Endodermal cell (in vitro differentiated cells): ENCODE results near the gene FNDC3A. TPM values are rescaled to one million over a fixed set of nuclear protein-coding genes. Genes with fewer than 3 reads are reported as not detected.
A peak's percentile ranks its signal among the peaks of the same experiment; 100 is the strongest.

Experiments
- DNase-seq: peaks from one replicate; pipeline ENCODE4 v3.0.0-alpha.2; 2017
- H3K27ac ChIP-seq: 2 replicates; pipeline ENCODE4 v1.5.1; 2013; ENCODE audit warnings: mild to moderate bottlenecking, low read depth, low read length, moderate library complexity
- H3K27me3 ChIP-seq: 2 replicates; pipeline ENCODE4 v1.6.1; 2013; ENCODE audit warnings: mild to moderate bottlenecking, low read length, moderate library complexity; ENCODE audit not compliant: insufficient read depth, control insufficient read depth, poor library complexity, severe bottlenecking
- H3K36me3 ChIP-seq: 2 replicates; pipeline ENCODE4 v1.7.0; 2013; ENCODE audit warnings: mild to moderate bottlenecking, low read length, moderate library complexity; ENCODE audit not compliant: control insufficient read depth, insufficient read depth
- H3K4me1 ChIP-seq: one replicate; pipeline ENCODE4 v1.7.0; 2013; ENCODE audit warnings: low read length; ENCODE audit not compliant: control insufficient read depth, insufficient read depth
- H3K4me3 ChIP-seq: 2 replicates; pipeline ENCODE4 v1.5.1; 2013; ENCODE audit warnings: mild to moderate bottlenecking, low read length, moderate library complexity
- H3K9ac ChIP-seq: 2 replicates; pipeline ENCODE4 v1.6.1; 2013; ENCODE audit warnings: mild to moderate bottlenecking, low read length, moderate library complexity; ENCODE audit not compliant: poor library complexity, severe bottlenecking; ENCODE audit errors: extremely low read depth
- H3K9me3 ChIP-seq: 2 replicates; pipeline ENCODE4 v1.6.1; 2013; ENCODE audit warnings: mild to moderate bottlenecking, low read length, moderate library complexity; ENCODE audit not compliant: control insufficient read depth
- H3K27ac Mint-ChIP-seq: 2 replicates; pipeline ENCODE4 v1.8.0; 2020; ENCODE audit warnings: mixed read lengths
- H3K27me3 Mint-ChIP-seq: 2 replicates; pipeline ENCODE4 v1.8.0; 2021; ENCODE audit warnings: mild to moderate bottlenecking, mixed read lengths; ENCODE audit not compliant: insufficient read depth
- H3K36me3 Mint-ChIP-seq: 2 replicates; pipeline ENCODE4 v1.8.0; 2020; ENCODE audit warnings: low read depth, mixed read lengths
- H3K4me1 Mint-ChIP-seq: 2 replicates; pipeline ENCODE4 v1.8.0; 2020; ENCODE audit warnings: mixed read lengths
- H3K4me3 Mint-ChIP-seq: 2 replicates; pipeline ENCODE4 v1.8.0; 2020; ENCODE audit warnings: mild to moderate bottlenecking, moderate library complexity, mixed read lengths
- H3K9me3 Mint-ChIP-seq: 2 replicates; pipeline ENCODE4 v1.8.0; 2020; ENCODE audit warnings: mild to moderate bottlenecking, mixed read lengths
- WGBS, 2 experiments: methylation state at CpG; one replicate each; pipeline versions ENCODE4 v1.1.5 to v1.1.7; 2013; ENCODE audit warnings: missing lambda C conversion rate in 2 of 2, mixed read lengths in 1 of 2; ENCODE audit not compliant: insufficient coverage in 1 of 2, insufficient read length in 1 of 2; 5-methylcytosine and 5-hydroxymethylcytosine counted together
- total RNA-seq, 2 donors: library from RNA; stranded (reverse); fragmentation: NEBNext Ultra II Directional in 1 of 2; extraction: Animal tissue kit (Norgen Biotek cat#: 25700) in 1 of 2; gene quantifications; 2 replicates in 1 of 2; 3 replicates in 1 of 2; pipeline ENCODE4 v1.2.1, GENCODE V29; 2021
- TF ChIP-seq, protein P1 (sequence below): fragments of 200-600 bp; sonication (generic); conservative IDR thresholded peaks from 2 replicates; pipeline ENCODE4 v1.5.0; 2021; ENCODE audit warnings: antibody characterized with exemption, mild to moderate bottlenecking

FNDC3A gene
- total RNA-seq, 2 donors from 2014 or later = 42.2 to 42.8 TPM

DNA sequence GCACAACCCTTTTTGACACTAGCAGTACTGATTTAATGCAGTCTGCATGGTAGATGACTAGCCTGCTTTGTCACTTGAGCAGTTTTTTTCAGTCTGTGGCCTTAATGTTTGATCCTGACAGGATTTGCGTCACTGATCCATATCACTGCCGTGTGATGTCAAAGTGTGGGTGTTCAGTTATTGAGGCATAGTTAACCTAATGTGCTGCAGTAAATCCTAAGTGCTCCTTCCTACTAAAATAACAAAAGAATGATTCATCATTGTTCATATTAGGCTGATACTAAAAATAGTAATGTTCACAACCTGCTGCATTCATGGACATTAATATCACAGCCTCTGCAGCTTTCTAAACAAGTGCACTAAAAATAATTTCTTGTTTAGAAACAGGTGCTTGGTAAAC is 122.5 kb downstream of the FNDC3A start:
- Mint-ChIP-seq H3K27ac (no peak overlapping the region), H3K4me1 (peaks cover 13% of the 10 kb centered on the region)

DNA sequence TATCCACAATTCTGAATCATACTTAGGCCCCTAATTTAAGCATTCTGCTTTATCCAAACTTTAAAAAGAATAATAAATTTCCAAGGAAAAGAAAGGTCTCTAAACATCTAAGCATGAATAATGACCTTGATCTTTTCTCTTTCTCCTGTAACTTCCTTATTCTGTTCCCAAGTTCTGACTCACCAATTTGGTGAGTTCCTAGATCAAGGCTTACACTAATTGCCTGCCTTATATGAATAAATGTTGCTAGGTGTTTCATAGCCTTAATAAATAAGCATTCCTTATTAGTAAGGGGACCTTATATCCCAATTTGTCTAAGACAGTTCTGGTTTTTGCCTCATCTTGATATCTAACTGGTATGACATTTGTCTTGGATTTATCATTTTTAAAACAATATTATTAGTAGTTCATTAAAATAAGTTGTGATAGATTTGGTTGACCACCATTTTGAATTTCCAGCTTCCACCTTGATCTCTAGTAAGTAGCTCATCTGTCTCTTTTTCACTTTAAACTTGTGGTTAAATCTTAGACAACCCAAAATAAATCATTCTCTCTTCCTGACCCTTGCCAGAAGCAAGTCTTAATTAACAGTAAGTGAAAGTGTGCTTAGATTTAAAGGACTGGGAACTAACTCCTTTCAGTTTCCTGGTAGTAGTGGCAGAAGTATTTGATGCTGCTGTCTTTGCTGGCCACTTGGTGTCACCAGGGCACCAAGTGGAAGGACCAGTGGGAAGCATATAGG is 123.2 kb downstream of the FNDC3A start:
- Mint-ChIP-seq H3K27me3 (no peaks in the 10 kb centered on the region), H3K36me3 (no peaks in the 10 kb centered on the region), H3K4me1 (peaks cover 13% of the 10 kb centered on the region), H3K4me3 (no peak overlapping the region), H3K27ac (no peak overlapping the region), H3K9me3 (no peaks in the 10 kb centered on the region)
- no peaks in the 10 kb centered on the region for H3K27me3 ChIP-seq
- DNase-seq = no peak
- no peaks in the 10 kb centered on the region for H3K9me3 ChIP-seq
- no peak overlapping the region for H3K4me3 ChIP-seq
- TF ChIP-seq, protein P1, sequence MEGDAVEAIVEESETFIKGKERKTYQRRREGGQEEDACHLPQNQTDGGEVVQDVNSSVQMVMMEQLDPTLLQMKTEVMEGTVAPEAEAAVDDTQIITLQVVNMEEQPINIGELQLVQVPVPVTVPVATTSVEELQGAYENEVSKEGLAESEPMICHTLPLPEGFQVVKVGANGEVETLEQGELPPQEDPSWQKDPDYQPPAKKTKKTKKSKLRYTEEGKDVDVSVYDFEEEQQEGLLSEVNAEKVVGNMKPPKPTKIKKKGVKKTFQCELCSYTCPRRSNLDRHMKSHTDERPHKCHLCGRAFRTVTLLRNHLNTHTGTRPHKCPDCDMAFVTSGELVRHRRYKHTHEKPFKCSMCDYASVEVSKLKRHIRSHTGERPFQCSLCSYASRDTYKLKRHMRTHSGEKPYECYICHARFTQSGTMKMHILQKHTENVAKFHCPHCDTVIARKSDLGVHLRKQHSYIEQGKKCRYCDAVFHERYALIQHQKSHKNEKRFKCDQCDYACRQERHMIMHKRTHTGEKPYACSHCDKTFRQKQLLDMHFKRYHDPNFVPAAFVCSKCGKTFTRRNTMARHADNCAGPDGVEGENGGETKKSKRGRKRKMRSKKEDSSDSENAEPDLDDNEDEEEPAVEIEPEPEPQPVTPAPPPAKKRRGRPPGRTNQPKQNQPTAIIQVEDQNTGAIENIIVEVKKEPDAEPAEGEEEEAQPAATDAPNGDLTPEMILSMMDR = peak; percentile 74
- H3K9ac ChIP-seq = no peak overlapping the region
- no peaks in the 10 kb centered on the region for H3K36me3 ChIP-seq
- no peak overlapping the region for H3K27ac ChIP-seq
- H3K4me1 ChIP-seq = no peaks in the 10 kb centered on the region

More for the DNA sequence above, 122.5 kb downstream of the FNDC3A start:
- no peaks in the 10 kb centered on the region for H3K4me1 ChIP-seq
- no peak overlapping the region for H3K9ac ChIP-seq
- no peak overlapping the region for H3K4me3 ChIP-seq
- TF ChIP-seq, protein P1 = no peak
- no peaks in the 10 kb centered on the region for H3K27me3 ChIP-seq
- no peaks in the 10 kb centered on the region for H3K27me3 Mint-ChIP-seq
- no peaks in the 10 kb centered on the region for H3K9me3 ChIP-seq
- H3K36me3 Mint-ChIP-seq = no peaks in the 10 kb centered on the region
- H3K36me3 ChIP-seq = no peaks in the 10 kb centered on the region
- WGBS, 2 experiments = 98% methylated on average over 2 of the region's 2 CpGs; no CpG with 5 or more reads in 1 of the 2 experiments
- DNase-seq = no peak
- no peak overlapping the region for H3K27ac ChIP-seq
- no peak overlapping the region for H3K4me3 Mint-ChIP-seq
- no peaks in the 10 kb centered on the region for H3K9me3 Mint-ChIP-seq

DNA sequence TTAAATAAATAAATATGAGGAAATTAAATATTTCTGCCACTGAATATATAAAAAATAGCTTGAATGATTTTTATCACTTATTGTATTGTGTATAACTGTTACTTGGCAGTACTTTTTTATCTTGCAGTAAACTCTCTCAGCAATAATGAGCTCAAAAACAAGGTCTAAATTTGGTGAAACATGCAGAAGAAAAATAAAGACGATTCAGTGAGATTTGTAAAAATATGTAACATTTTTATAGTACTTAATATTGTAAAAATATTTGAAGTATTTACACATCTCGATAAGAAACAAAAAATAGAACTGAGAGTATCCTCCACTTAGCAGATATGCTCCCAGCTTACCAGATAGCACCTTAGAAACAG is 123.8 kb downstream of the FNDC3A start:
- WGBS, 2 experiments = no CpG with 5 or more reads among the region's 2 CpGs
- Mint-ChIP-seq H3K4me3 (no peak overlapping the region), H3K9me3 (no peaks in the 10 kb centered on the region), H3K36me3 (no peaks in the 10 kb centered on the region), H3K27ac (no peak overlapping the region), H3K4me1 (peaks cover 11% of the 10 kb centered on the region), H3K27me3 (no peaks in the 10 kb centered on the region)
- Histone ChIP-seq H3K9ac (no peak overlapping the region), H3K4me1 (no peaks in the 10 kb centered on the region), H3K27me3 (no peaks in the 10 kb centered on the region), H3K36me3 (no peaks in the 10 kb centered on the region), H3K27ac (no peak overlapping the region), H3K4me3 (no peak overlapping the region), H3K9me3 (no peaks in the 10 kb centered on the region)
- TF ChIP-seq, protein P1 = no peak
- DNase-seq = no peak
